IMR-90 (cell line): ENCODE measurements around the gene SLC35F3. TPM values are rescaled to one million over a fixed set of nuclear protein-coding genes. Genes with fewer than 3 reads are reported as not detected.
A peak's percentile ranks its signal among the peaks of the same experiment; 100 is the strongest.

Source experiments
- ATAC-seq: fragments of 200-7000 bp; cut with Tn5 transposase; 2 replicates; pipeline ENCODE4 v1.9.1; 2020; ENCODE audit warnings: low read depth, mild to moderate bottlenecking, moderate library complexity
- BruUV-seq: library from RNA; stranded (reverse); fragments of 400-500 nt; replicated peaks from 2 replicates; lab custom pipeline; 2021; lab: Mats Ljungman, UMichigan
- CTCF ChIA-PET: fragments of 300-600 bp; formaldehyde crosslinking; extraction: SDS; loops from one replicate; lab custom pipeline; 2021; ENCODE audit warnings: antibody characterized with exemption; lab: Yijun Ruan, JAX
- POLR2A ChIA-PET: fragments of 300-600 bp; sonication (Branson Sonifier 250); formaldehyde crosslinking; loops from one replicate; lab custom pipeline; 2022; ENCODE audit warnings: antibody characterized with exemption; ENCODE audit not compliant: unreplicated experiment; lab: Charles Lee
- DNase-seq: peaks from one replicate; pipeline ENCODE4 v3.0.0; 2013
- H2AFZ ChIP-seq: replicated peaks from 2 replicates; pipeline ENCODE3; 2013; ENCODE audit warnings: low read length, mild to moderate bottlenecking; ENCODE audit not compliant: poor library complexity
- H2AK5ac ChIP-seq: 2 replicates; pipeline ENCODE4 v1.6.1; 2013; ENCODE audit warnings: low read depth, low read length, inconsistent platforms
- H2AK9ac ChIP-seq: replicated peaks from 2 replicates; pipeline ENCODE3; 2013; ENCODE audit warnings: mild to moderate bottlenecking, low read depth, low read length, moderate library complexity; ENCODE audit not compliant: poor library complexity
- H2BK120ac ChIP-seq: 2 replicates; pipeline ENCODE4 v1.6.1; 2013; ENCODE audit warnings: low read depth, low read length, inconsistent platforms
- H2BK15ac ChIP-seq: 3 replicates; pipeline ENCODE4 v1.6.1; 2013; ENCODE audit warnings: low read depth, low read length, inconsistent platforms
- H2BK20ac ChIP-seq: 2 replicates; pipeline ENCODE4 v1.6.1; 2013; ENCODE audit warnings: low read depth, mild to moderate bottlenecking, inconsistent platforms, low read length, moderate library complexity
- H2BK5ac ChIP-seq: 2 replicates; pipeline ENCODE4 v1.6.1; 2013; ENCODE audit warnings: mild to moderate bottlenecking, low read depth, low read length, inconsistent platforms; ENCODE audit not compliant: poor library complexity, severe bottlenecking
- H3K14ac ChIP-seq: replicated peaks from 2 replicates; pipeline ENCODE4 v1.6.1; 2013; ENCODE audit warnings: low read depth, low read length, inconsistent platforms
- H3K18ac ChIP-seq: 2 replicates; pipeline ENCODE4 v1.6.1; 2013; ENCODE audit warnings: low read depth, low read length, control low read depth
- H3K23ac ChIP-seq: 2 replicates; pipeline ENCODE4 v1.6.1; 2013; ENCODE audit warnings: low read depth, low read length, inconsistent platforms
- H3K27ac ChIP-seq: 2 replicates; pipeline ENCODE4 v1.5.1; 2013; ENCODE audit warnings: mild to moderate bottlenecking, control low read depth, low read length; ENCODE audit not compliant: insufficient read depth
- H3K27me3 ChIP-seq: 2 replicates; pipeline ENCODE4 v1.6.1; 2013; ENCODE audit warnings: low read length; ENCODE audit not compliant: control insufficient read depth, insufficient read depth
- H3K36me3 ChIP-seq: 2 replicates; pipeline ENCODE4 v1.6.1; 2013; ENCODE audit warnings: low read length, mixed read lengths; ENCODE audit not compliant: control insufficient read depth, insufficient read depth
- H3K4ac ChIP-seq: 2 replicates; pipeline ENCODE4 v1.6.1; 2013; ENCODE audit warnings: low read depth, low read length, inconsistent platforms
- H3K4me1 ChIP-seq: 2 replicates; pipeline ENCODE4 v1.6.1; 2013; ENCODE audit warnings: low read length, mixed read lengths; ENCODE audit not compliant: control insufficient read depth, insufficient read depth
- H3K4me2 ChIP-seq: 2 replicates; pipeline ENCODE4 v1.6.1; 2013; ENCODE audit warnings: low read depth, mild to moderate bottlenecking, control low read depth, low read length, moderate library complexity
- H3K4me3 ChIP-seq: 2 replicates; pipeline ENCODE4 v1.5.1; 2013; ENCODE audit warnings: low read depth, mild to moderate bottlenecking, control low read depth, low read length, moderate library complexity; ENCODE audit not compliant: insufficient read depth
- H3K56ac ChIP-seq: 2 replicates; pipeline ENCODE4 v1.6.1; 2013; ENCODE audit warnings: low read length, inconsistent platforms; ENCODE audit not compliant: insufficient read depth; ENCODE audit errors: extremely low read depth
- H3K79me1 ChIP-seq, 2 experiments: 2 replicates each; pipeline ENCODE4 v1.6.1; 2013; ENCODE audit warnings: low read length in 2 of 2, inconsistent platforms in 1 of 2, low read depth in 1 of 2
- H3K9ac ChIP-seq: 2 replicates; pipeline ENCODE4 v1.6.1; 2013; ENCODE audit warnings: low read depth, low read length, control low read depth
- H3K9me1 ChIP-seq: 2 replicates; pipeline ENCODE4 v1.6.1; 2013; ENCODE audit warnings: low read length, inconsistent platforms; ENCODE audit not compliant: insufficient read depth
- H3K9me3 ChIP-seq: 2 replicates; pipeline ENCODE4 v1.6.1; 2013; ENCODE audit warnings: low read length; ENCODE audit not compliant: control insufficient read depth, insufficient read depth
- H4K20me1 ChIP-seq: 2 replicates; pipeline ENCODE4 v1.6.1; 2013; ENCODE audit warnings: low read length, inconsistent platforms; ENCODE audit not compliant: insufficient read depth
- H4K5ac ChIP-seq: 2 replicates; pipeline ENCODE4 v1.6.1; 2013; ENCODE audit warnings: mild to moderate bottlenecking, low read depth, low read length, control low read depth
- H4K8ac ChIP-seq, 2 experiments: 2 replicates each; pipeline ENCODE4 v1.6.1; 2013; ENCODE audit warnings: low read depth in 2 of 2, low read length in 2 of 2, control low read depth in 1 of 2, inconsistent platforms in 1 of 2
- H4K91ac ChIP-seq: 2 replicates; pipeline ENCODE4 v1.6.1; 2013; ENCODE audit warnings: low read depth, low read length, inconsistent platforms; ENCODE audit not compliant: insufficient read depth
- CEBPB ChIP-seq: IDR thresholded peaks from 2 replicates; pipeline ENCODE4 v1.6.1; 2012; ENCODE audit warnings: low read depth, low read length, improper control_type of control experiment
- MAZ ChIP-seq: IDR thresholded peaks from 2 replicates; pipeline ENCODE4 v1.6.1; 2012; ENCODE audit warnings: low read depth, mild to moderate bottlenecking, low read length, improper control_type of control experiment, moderate library complexity, borderline replicate concordance
- NFE2L2 ChIP-seq: fragments of 150-350 bp; IDR thresholded peaks from 2 replicates; pipeline ENCODE4 v1.6.1; 2016; ENCODE audit warnings: low read depth, mild to moderate bottlenecking, low read length
- POLR2A ChIP-seq: IDR thresholded peaks from 2 replicates; pipeline ENCODE4 v1.6.1; 2012; ENCODE audit warnings: mild to moderate bottlenecking, low read depth, low read length
- RAD21 ChIP-seq: IDR thresholded peaks from 2 replicates; pipeline ENCODE4 v1.6.1; 2012; ENCODE audit warnings: low read length, improper control_type of control experiment
- RCOR1 ChIP-seq: IDR thresholded peaks from 2 replicates; pipeline ENCODE4 v1.6.1; 2012; ENCODE audit warnings: mild to moderate bottlenecking, low read length, improper control_type of control experiment; ENCODE audit not compliant: insufficient replicate concordance
- RFX5 ChIP-seq: IDR thresholded peaks from 2 replicates; pipeline ENCODE4 v1.8.0; 2012; ENCODE audit warnings: low read depth, mild to moderate bottlenecking, low read length, moderate library complexity
- SMC3 ChIP-seq: fragments of 150-350 bp; IDR thresholded peaks from 2 replicates; pipeline ENCODE4 v1.6.1; 2016; ENCODE audit warnings: low read depth, mild to moderate bottlenecking, antibody characterized with exemption, low read length, moderate library complexity
- WGBS, 2 experiments: methylation state at CpG; one replicate each; pipeline versions ENCODE4 v1.1.5 to v1.1.7; 2013; ENCODE audit warnings: missing lambda C conversion rate in 2 of 2; ENCODE audit not compliant: insufficient read length in 1 of 2; ENCODE audit errors: extremely low coverage in 2 of 2; 5-methylcytosine and 5-hydroxymethylcytosine counted together
- dilution Hi-C: fragments of 300-500 bp; cut with HindIII; formaldehyde crosslinking; loops from one replicate; pipeline ENCODE4 v1.14.3; 2018; ENCODE audit warnings: low sequenced_read_pairs; ENCODE audit not compliant: unreplicated experiment
- in situ Hi-C: fragments of 300-500 bp; cut with MboI; formaldehyde crosslinking; loops from 3 replicates; pipeline ENCODE4 v1.14.3; 2019; ENCODE audit warnings: low sequenced_read_pairs, inconsistent platforms, mixed read lengths
- intact Hi-C: fragments of 100-400 bp; cut with micrococcal nuclease; formaldehyde crosslinking; loops from 2 replicates; pipeline ENCODE4 v1.10.0; 2022
- polyA plus RNA-seq, 3 experiments: library from polyadenylated mRNA; depleted of rRNA; stranded (reverse); fragments of >200 nt; gene quantifications; 2 replicates each; pipeline ENCODE4 v1.2.3, GENCODE V29; 2012; ENCODE audit warnings: low replicate concordance in 1 of 3
- total RNA-seq: library from RNA; depleted of rRNA; stranded (reverse); fragments of >200 nt; gene quantifications from 2 replicates; pipeline ENCODE4 v1.2.3, GENCODE V29; 2012
- TF ChIP-seq, protein P1 (sequence below): fragments of 150-350 bp; IDR thresholded peaks from 2 replicates; pipeline ENCODE4 v1.6.1; 2016; ENCODE audit warnings: low read depth, mild to moderate bottlenecking, low read length, moderate library complexity, borderline replicate concordance

The SLC35F3 gene
- total and polyA plus RNA-seq, 2 of the 4 experiments (the other 2 are of a cell fraction), result under 0.01 to 0.17 TPM

DNA sequence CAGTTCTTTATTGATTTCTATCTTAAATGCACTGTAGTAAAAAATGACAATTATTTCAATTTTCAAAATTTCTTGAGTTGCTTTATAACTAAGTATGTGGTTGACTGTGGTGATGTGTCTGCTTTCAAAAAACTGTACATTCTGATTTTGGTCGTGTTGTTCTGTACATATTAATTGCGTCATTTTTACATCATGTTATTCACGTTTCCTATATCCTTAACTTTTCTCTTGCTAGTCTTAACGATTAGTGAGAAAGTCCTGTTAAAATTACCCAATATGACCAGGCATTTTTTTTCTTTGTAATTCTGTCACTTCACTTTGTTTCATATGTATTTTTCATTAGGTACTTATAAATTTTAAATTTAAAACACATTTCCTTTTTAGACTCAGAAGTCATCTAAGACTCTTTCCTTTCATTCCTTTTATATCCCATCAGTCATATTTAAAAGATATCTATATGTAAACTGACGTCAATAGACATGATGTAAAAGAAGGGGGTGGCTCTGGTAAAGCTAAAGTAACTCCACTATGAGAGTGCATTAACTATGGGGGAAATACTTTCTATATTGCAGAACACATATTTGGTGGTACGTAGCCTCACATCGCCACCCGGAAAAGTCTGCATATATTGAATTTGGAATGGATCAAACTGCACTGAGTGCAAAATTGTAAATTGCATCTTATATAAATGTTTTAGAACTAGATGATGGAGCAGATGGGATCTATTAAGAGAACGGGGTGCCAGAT, 467.7 kb downstream of the SLC35F3 start:
- H3K4ac ChIP-seq, result no peak overlapping the region
- no peak overlapping the region for H2BK20ac ChIP-seq
- no peaks in the 10 kb centered on the region for H3K9me3 ChIP-seq
- H3K14ac ChIP-seq, result no peak overlapping the region
- intact Hi-C loops, result loop anchor here (5.0 kb wide), 1 partner anchor 160 kb away; no protein-coding TSS in a partner anchor
- no CpG with 5 or more reads among the region's 9 CpGs for WGBS, 2 experiments
- H4K91ac ChIP-seq, result no peak overlapping the region
- no peak for DNase-seq
- H2AFZ ChIP-seq, result no peak overlapping the region
- no peak overlapping the region for H3K23ac ChIP-seq
- BruUV-seq, result no TSS peak
- no peak for TF ChIP-seq RFX5
- no peak for TF ChIP-seq RAD21
- no peak for TF ChIP-seq POLR2A
- TF ChIP-seq RCOR1, result no peak
- TF ChIP-seq, protein P1, sequence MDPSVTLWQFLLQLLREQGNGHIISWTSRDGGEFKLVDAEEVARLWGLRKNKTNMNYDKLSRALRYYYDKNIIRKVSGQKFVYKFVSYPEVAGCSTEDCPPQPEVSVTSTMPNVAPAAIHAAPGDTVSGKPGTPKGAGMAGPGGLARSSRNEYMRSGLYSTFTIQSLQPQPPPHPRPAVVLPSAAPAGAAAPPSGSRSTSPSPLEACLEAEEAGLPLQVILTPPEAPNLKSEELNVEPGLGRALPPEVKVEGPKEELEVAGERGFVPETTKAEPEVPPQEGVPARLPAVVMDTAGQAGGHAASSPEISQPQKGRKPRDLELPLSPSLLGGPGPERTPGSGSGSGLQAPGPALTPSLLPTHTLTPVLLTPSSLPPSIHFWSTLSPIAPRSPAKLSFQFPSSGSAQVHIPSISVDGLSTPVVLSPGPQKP, result no peak
- no peak for TF ChIP-seq MAZ
- TF ChIP-seq SMC3, result no peak
- TF ChIP-seq CEBPB, result no peak
- no peak for TF ChIP-seq NFE2L2
- dilution Hi-C loops, result no loop called here
- H3K4me1 ChIP-seq, result no peaks in the 10 kb centered on the region
- in situ Hi-C loops, result no loop called here
- H3K4me2 ChIP-seq, result peak overlapping the region; percentile 67
- peaks cover 10% of the 10 kb centered on the region for H3K36me3 ChIP-seq
- H2AK9ac ChIP-seq, result no peak overlapping the region
- H3K9me1 ChIP-seq, result 0 out of 2 replicates have a peak, but pooled peaks cover 2% of the 10 kb centered on the region
- POLR2A ChIA-PET, result no interaction called here
- H2AK5ac ChIP-seq, result no peak overlapping the region
- CTCF ChIA-PET, result no interaction called here
- peak overlapping the region; percentile 64 for H3K4me3 ChIP-seq
- peak overlapping the region; percentile 75 to 98; a peak in 3 of 4 replicates for H4K8ac ChIP-seq
- H3K56ac ChIP-seq, result no peak overlapping the region
- H3K27ac ChIP-seq, result no peak overlapping the region
- H3K18ac ChIP-seq, result no peak overlapping the region
- no peak overlapping the region for H4K5ac ChIP-seq
- H3K79me1 ChIP-seq, result peaks cover 18 to 30% of the 10 kb centered on the region in 2 experiments; a peak in 3 of 4 replicates
- no peak overlapping the region for H2BK120ac ChIP-seq
- no peak overlapping the region for H2BK15ac ChIP-seq
- H4K20me1 ChIP-seq, result no peaks in the 10 kb centered on the region
- peak overlapping the region; percentile 7 for H2BK5ac ChIP-seq
- no peaks in the 10 kb centered on the region for H3K27me3 ChIP-seq
- peak overlapping the region; percentile 12; the same call in 1 of the 2 replicates for H3K9ac ChIP-seq
- no peak for ATAC-seq
